ENCODE measurements around the gene PRSS8.
"Not testable (repeated sequence)": the region's sequence is repeated elsewhere in the genome, so short reads cannot be mapped to it uniquely, and the experiment has no call there.

PRSS8 gene

GRCh38 chr16:31135535-31136286 is at the start of gene PRSS8:
TSS of gene PRSS8 (minus strand) at chr16:31135727. CDS start at chr16:31135498, 229 bp downstream.
- Histone ChIP-seq H3K4me1 (ENCODE audit: insufficient read depth, low read length) (peaks cover 12% of the 10 kb centered on the region), H3K4me3 (ENCODE audit: low read length) (no peak within 1 kb of the TSS), H3K9me3 (ENCODE audit: low read length) (no peaks in the 10 kb centered on the region), H3K27me3 (ENCODE audit: insufficient read depth, low read length) (no peaks in the 10 kb centered on the region), H2AFZ (ENCODE audit: low read depth, low read length) (no peak within 1 kb of the TSS), H3K36me3 (ENCODE audit: insufficient read depth, low read length) (peaks cover 16% of the 10 kb centered on the region)

- Histone ChIP-seq H3K4me3 (ENCODE audit: low read length) (no peak overlapping the region), H3K27me3 (ENCODE audit: insufficient read depth, low read length) (no peaks in the 10 kb centered on the region), H3K36me3 (ENCODE audit: insufficient read depth, low read length) (peaks cover 76% of the 10 kb centered on the region), H3K4me1 (ENCODE audit: insufficient read depth, low read length) (peaks cover 25% of the 10 kb centered on the region), H3K9me3 (ENCODE audit: low read length) (no peaks in the 10 kb centered on the region), H2AFZ (ENCODE audit: low read depth, low read length) (no peak overlapping the region)
Observed at GRCh38 chr16:31184888-31185287, 49.4 kb upstream of the PRSS8 start.

- H3K36me3 ChIP-seq (ENCODE audit: insufficient read depth, low read length), result peaks cover 65% of the 10 kb centered on the region
- no peaks in the 10 kb centered on the region for H3K27me3 ChIP-seq (ENCODE audit: insufficient read depth, low read length)
- no peaks in the 10 kb centered on the region for H3K9me3 ChIP-seq (ENCODE audit: low read length)
- no peak overlapping the region for H2AFZ ChIP-seq (ENCODE audit: low read depth, low read length)
- no peak overlapping the region for H3K4me3 ChIP-seq (ENCODE audit: low read length)
- H3K4me1 ChIP-seq (ENCODE audit: insufficient read depth, low read length), result peaks cover 28% of the 10 kb centered on the region
Observed at GRCh38 chr16:31183432-31184428, 48.2 kb upstream of the PRSS8 start.

- Histone ChIP-seq H3K4me1 (ENCODE audit: insufficient read depth, low read length) (peaks cover 30% of the 10 kb centered on the region), H2AFZ (ENCODE audit: low read depth, low read length) (no peak overlapping the region), H3K9me3 (ENCODE audit: low read length) (no peaks in the 10 kb centered on the region), H3K4me3 (ENCODE audit: low read length) (peak overlapping the region; percentile 65), H3K27me3 (ENCODE audit: insufficient read depth, low read length) (no peaks in the 10 kb centered on the region), H3K36me3 (ENCODE audit: insufficient read depth, low read length) (peaks cover 51% of the 10 kb centered on the region)
Observed at GRCh38 chr16:31182391-31182790, 46.9 kb upstream of the PRSS8 start.

- H2AFZ ChIP-seq (ENCODE audit: low read depth, low read length), result no peak overlapping the region
- H3K36me3 ChIP-seq (ENCODE audit: insufficient read depth, low read length), result peaks cover 40% of the 10 kb centered on the region
- H3K27me3 ChIP-seq (ENCODE audit: insufficient read depth, low read length), result no peaks in the 10 kb centered on the region
- no peaks in the 10 kb centered on the region for H3K9me3 ChIP-seq (ENCODE audit: low read length)
- peaks cover 30% of the 10 kb centered on the region for H3K4me1 ChIP-seq (ENCODE audit: insufficient read depth, low read length)
- H3K4me3 ChIP-seq (ENCODE audit: low read length), result peak overlapping the region; percentile 65
Observed at GRCh38 chr16:31181102-31181830, 45.7 kb upstream of the PRSS8 start.

GRCh38 chr16:31179747-31180459 is 44.4 kb upstream of the PRSS8 start, which contains the start of gene FUS:
TSS of gene FUS (plus strand) at chr16:31180139. CDS start at chr16:31180215, 76 bp downstream.
- Histone ChIP-seq H3K27me3 (ENCODE audit: insufficient read depth, low read length) (no peaks in the 10 kb centered on the region), H3K4me1 (ENCODE audit: insufficient read depth, low read length) (peaks cover 30% of the 10 kb centered on the region), H2AFZ (ENCODE audit: low read depth, low read length) (peak within 1 kb of the TSS; percentile 64), H3K4me3 (ENCODE audit: low read length) (peak within 1 kb of the TSS; percentile 65), H3K36me3 (ENCODE audit: insufficient read depth, low read length) (peaks cover 27% of the 10 kb centered on the region), H3K9me3 (ENCODE audit: low read length) (no peaks in the 10 kb centered on the region)

GRCh38 chr16:31179219-31179746 is 43.8 kb upstream of the PRSS8 start:
- peaks cover 22% of the 10 kb centered on the region for H3K36me3 ChIP-seq (ENCODE audit: insufficient read depth, low read length)
- H3K4me3 ChIP-seq (ENCODE audit: low read length), result peak overlapping the region; percentile 65
- no peaks in the 10 kb centered on the region for H3K9me3 ChIP-seq (ENCODE audit: low read length)
- H3K4me1 ChIP-seq (ENCODE audit: insufficient read depth, low read length), result peaks cover 30% of the 10 kb centered on the region
- no peaks in the 10 kb centered on the region for H3K27me3 ChIP-seq (ENCODE audit: insufficient read depth, low read length)
- H2AFZ ChIP-seq (ENCODE audit: low read depth, low read length), result peak overlapping the region; percentile 64

- Histone ChIP-seq H3K36me3 (ENCODE audit: insufficient read depth, low read length) (peaks cover 2% of the 10 kb centered on the region), H3K4me1 (ENCODE audit: insufficient read depth, low read length) (peaks cover 11% of the 10 kb centered on the region), H3K27me3 (ENCODE audit: insufficient read depth, low read length) (no peaks in the 10 kb centered on the region), H2AFZ (ENCODE audit: low read depth, low read length) (no peak overlapping the region), H3K4me3 (ENCODE audit: low read length) (no peak overlapping the region), H3K9me3 (ENCODE audit: low read length) (no peaks in the 10 kb centered on the region)
Observed at GRCh38 chr16:31177136-31177535, 41.6 kb upstream of the PRSS8 start.

GRCh38 chr16:31170048-31170447 is 34.5 kb upstream of the PRSS8 start:
- not testable (repeated sequence) for H3K9me3 ChIP-seq (ENCODE audit: low read length); H3K36me3 ChIP-seq (ENCODE audit: insufficient read depth, low read length); H2AFZ ChIP-seq (ENCODE audit: low read depth, low read length); H3K4me3 ChIP-seq (ENCODE audit: low read length); H3K27me3 ChIP-seq (ENCODE audit: insufficient read depth, low read length)
- H3K4me1 ChIP-seq (ENCODE audit: insufficient read depth, low read length), result peaks cover 16% of the 10 kb centered on the region

GRCh38 chr16:31168848-31169247 is 33.3 kb upstream of the PRSS8 start:
- Histone ChIP-seq H3K9me3 (ENCODE audit: low read length) (no peaks in the 10 kb centered on the region), H3K36me3 (ENCODE audit: insufficient read depth, low read length) (no peaks in the 10 kb centered on the region), H3K4me1 (ENCODE audit: insufficient read depth, low read length) (peaks cover 16% of the 10 kb centered on the region), H3K4me3 (ENCODE audit: low read length) (no peak overlapping the region), H3K27me3 (ENCODE audit: insufficient read depth, low read length) (no peaks in the 10 kb centered on the region), H2AFZ (ENCODE audit: low read depth, low read length) (no peak overlapping the region)

- no peak overlapping the region for H2AFZ ChIP-seq (ENCODE audit: low read depth, low read length)
- H3K4me3 ChIP-seq (ENCODE audit: low read length), result no peak overlapping the region
- no peaks in the 10 kb centered on the region for H3K36me3 ChIP-seq (ENCODE audit: insufficient read depth, low read length)
- no peaks in the 10 kb centered on the region for H3K27me3 ChIP-seq (ENCODE audit: insufficient read depth, low read length)
- H3K4me1 ChIP-seq (ENCODE audit: insufficient read depth, low read length), result peaks cover 16% of the 10 kb centered on the region
- H3K9me3 ChIP-seq (ENCODE audit: low read length), result no peaks in the 10 kb centered on the region
Observed at GRCh38 chr16:31167315-31167714, 31.8 kb upstream of the PRSS8 start.

- Histone ChIP-seq H3K4me1 (ENCODE audit: insufficient read depth, low read length) (no peaks in the 10 kb centered on the region), H3K27me3 (ENCODE audit: insufficient read depth, low read length) (no peaks in the 10 kb centered on the region), H3K4me3 (ENCODE audit: low read length) (no peak overlapping the region), H2AFZ (ENCODE audit: low read depth, low read length) (no peak overlapping the region), H3K9me3 (ENCODE audit: low read length) (no peaks in the 10 kb centered on the region), H3K36me3 (ENCODE audit: insufficient read depth, low read length) (no peaks in the 10 kb centered on the region)
Observed at GRCh38 chr16:31157136-31157535, 21.6 kb upstream of the PRSS8 start.
